K562 (cell line): Measurements from ENCODE around the gene ZNF202. TPM values are rescaled to one million over a fixed set of nuclear protein-coding genes. Genes with fewer than 3 reads are reported as not detected.

Experiments used
- ATAC-seq: fragments of 200-7000 bp; cut with Tn5 transposase; 3 replicates; pipeline ENCODE4 v1.9.1; 2020; ENCODE audit warnings: moderate library complexity
- BruUV-seq: library from RNA; stranded (reverse); fragments of 400-500 nt; replicated peaks from 2 replicates; lab custom pipeline; 2021; lab: Mats Ljungman, UMichigan
- CTCF ChIA-PET: fragments of 300-600 bp; formaldehyde crosslinking; extraction: SDS; loops from one replicate; lab custom pipeline; 2021; ENCODE audit warnings: low intra/inter-chr PET ratio; lab: Yijun Ruan, JAX
- POLR2A ChIA-PET: fragments of 300-600, 350-650 bp; sonication (Branson Sonifier 250); formaldehyde crosslinking; extraction: SDS; loops from one replicate; lab custom pipeline; 2021; ENCODE audit warnings: antibody characterized with exemption, inconsistent platforms; lab: Yijun Ruan, JAX
- DNase-seq, 4 experiments: peaks; one replicate each; pipeline versions ENCODE4 v3.0.0 to v3.0.0-alpha.2; 2011 to 2018; ENCODE audit warnings: low spot score in 3 of 4, mixed read lengths in 3 of 4; ENCODE audit errors: extremely low read depth in 1 of 4
- FAIRE-seq: peaks from 2 replicates; lab custom pipeline; 2011; peaks lifted over from hg19 to GRCh38; lab: Jason Lieb, UNC
- H2AFZ ChIP-seq: 2 replicates; pipeline ENCODE4 v1.6.0; 2011; ENCODE audit warnings: low read depth, low read length, control low read depth, inconsistent platforms
- H3K27ac ChIP-seq: fragments of 200-600 bp; 3 replicates; pipeline ENCODE4 v1.8.0; 2011; ENCODE audit warnings: low read depth, mild to moderate bottlenecking, control low read depth, inconsistent platforms, low read length, moderate library complexity, mixed read lengths; ENCODE audit errors: extremely low read depth
- H3K27me3 ChIP-seq, 2 experiments: fragments of 300-600 bp in 1 of 2; 2 replicates in 1 of 2; 3 replicates in 1 of 2; pipeline versions ENCODE4 v1.6.0 to v1.8.0; 2011; ENCODE audit warnings: inconsistent platforms in 2 of 2, low read length in 2 of 2, mild to moderate bottlenecking in 1 of 2, mixed read lengths in 1 of 2, moderate library complexity in 1 of 2; ENCODE audit not compliant: control insufficient read depth in 2 of 2, insufficient read depth in 2 of 2
- H3K36me3 ChIP-seq: fragments of 300-600 bp; 3 replicates; pipeline ENCODE4 v1.8.0; 2011; ENCODE audit warnings: mild to moderate bottlenecking, low read length, inconsistent platforms; ENCODE audit not compliant: control insufficient read depth, insufficient read depth
- H3K4me1 ChIP-seq, 2 experiments: fragments of 200-600 bp in 1 of 2; replicated peaks in 1 of 2; 2 replicates in 1 of 2; 3 replicates in 1 of 2; pipeline versions ENCODE4 v1.5.1 to v1.8.0; 2011; ENCODE audit warnings: inconsistent platforms in 2 of 2, low read length in 2 of 2, mild to moderate bottlenecking in 1 of 2, mixed read lengths in 1 of 2, moderate library complexity in 1 of 2; ENCODE audit not compliant: control insufficient read depth in 2 of 2, insufficient read depth in 2 of 2
- H3K4me2 ChIP-seq: 2 replicates; pipeline ENCODE4 v1.6.1; 2011; ENCODE audit warnings: low read length, control low read depth, inconsistent platforms, mixed read lengths; ENCODE audit not compliant: insufficient read depth
- H3K4me3 ChIP-seq: fragments of 200-600 bp; sonication (generic), shearing (Covaris generic); 2 replicates; pipeline ENCODE4 v1.5.1; 2016; ENCODE audit warnings: control low read depth, inconsistent platforms
- H3K79me2 ChIP-seq: fragments of 200-600 bp; 3 replicates; pipeline ENCODE4 v1.8.0; 2011; ENCODE audit warnings: low read length, inconsistent platforms; ENCODE audit not compliant: control insufficient read depth, insufficient read depth
- H3K9ac ChIP-seq, 2 experiments: 2 replicates each; pipeline versions ENCODE4 v1.6.0 to v1.6.1; 2011; ENCODE audit warnings: low read depth in 2 of 2, low read length in 2 of 2, control low read depth in 1 of 2, inconsistent platforms in 1 of 2, mild to moderate bottlenecking in 1 of 2, mixed read lengths in 1 of 2; ENCODE audit not compliant: insufficient read depth in 1 of 2
- H3K9me1 ChIP-seq: one replicate; pipeline ENCODE4 v1.6.0; 2011; ENCODE audit warnings: inconsistent platforms, mild to moderate bottlenecking, low read length, moderate library complexity; ENCODE audit not compliant: control insufficient read depth, insufficient read depth
- H3K9me3 ChIP-seq: replicated peaks from 2 replicates; pipeline ENCODE4 v1.5.1; 2011; ENCODE audit warnings: low read depth, low read length, inconsistent platforms; ENCODE audit not compliant: control insufficient read depth, insufficient read depth
- H4K20me1 ChIP-seq: replicated peaks from 2 replicates; pipeline ENCODE4 v1.6.1; 2011; ENCODE audit warnings: low read length, inconsistent platforms, mixed read lengths; ENCODE audit not compliant: control insufficient read depth, insufficient read depth
- CHAMP1 ChIP-seq: fragments of 450-650 bp; IDR thresholded peaks from 2 replicates; pipeline ENCODE4 v1.6.1; 2016; ENCODE audit warnings: mild to moderate bottlenecking
- SREBF2 ChIP-seq: sonication (generic); formaldehyde crosslinking; IDR thresholded peaks from 2 replicates; pipeline ENCODE4 v1.4.0; 2020; ENCODE audit warnings: mild to moderate bottlenecking, missing genetic modification reagents
- TAF15 ChIP-seq: fragments of 200-400 bp; formaldehyde crosslinking; IDR thresholded peaks from 2 replicates; pipeline ENCODE4 v1.6.1; 2017; ENCODE audit warnings: mild to moderate bottlenecking, low read depth, low read length, moderate library complexity
- ZNF668 ChIP-seq: fragments of 250-450 bp; sonication (Bioruptor Pico); IDR thresholded peaks from 2 replicates; pipeline ENCODE4 v1.8.0; 2022; ENCODE audit warnings: mild to moderate bottlenecking, inconsistent platforms
- ZNF764 ChIP-seq: fragments of 250-450 bp; sonication (Bioruptor Pico); IDR thresholded peaks from 2 replicates; pipeline ENCODE4 v1.4.0; 2020; ENCODE audit warnings: low read depth, mild to moderate bottlenecking, moderate library complexity
- WGBS: fragments of 100-300 bp; shearing (Covaris generic); methylation state at CpG from one replicate; pipeline ENCODE4 v1.1.6; 2016; ENCODE audit warnings: low coverage, mixed read lengths; ENCODE audit not compliant: insufficient coverage; ENCODE audit errors: missing lambda C conversion rate; 5-methylcytosine and 5-hydroxymethylcytosine counted together
- in situ Hi-C: fragments of 300-500 bp; cut with MboI; formaldehyde crosslinking; loops from 4 replicates; pipeline ENCODE4 v1.15.0; 2018; ENCODE audit warnings: inconsistent platforms, mixed read lengths
- intact Hi-C: fragments of 100-400 bp; cut with micrococcal nuclease; formaldehyde crosslinking; loops from 2 replicates; pipeline ENCODE4 v1.14.2; 2022
- polyA plus RNA-seq, 8 experiments: library from polyadenylated mRNA; depleted of rRNA in 4 of 8; stranded (reverse) in 5 of 8; unstranded in 3 of 8; fragments of >200 nt; fragmentation: Nextera tagmentation in 2 of 8; fragmentation: Illumina TruSeq in 1 of 8; extraction: Ambion mirVana in 2 of 8; extraction: Trizol in 1 of 8; gene quantifications; 2 replicates each; pipeline versions ENCODE4 v1.2.1 to v1.2.3, GENCODE V29; 2011 to 2014; ENCODE audit warnings: inconsistent platforms in 1 of 8, missing spikeins in 1 of 8
- total RNA-seq, 7 experiments: library from RNA; depleted of rRNA in 6 of 7; stranded (reverse); fragments of >200 nt in 6 of 7; fragmentation: Illumina TruSeq in 2 of 7; extraction: Trizol in 2 of 7; gene quantifications; 2 replicates each; pipeline versions ENCODE4 v1.2.1 to v1.2.3, GENCODE V29; 2011 to 2021; ENCODE audit warnings: low replicate concordance in 1 of 7
- TF ChIP-seq, protein P1 (sequence below): sonication (generic); formaldehyde crosslinking; IDR thresholded peaks from 2 replicates; pipeline ENCODE4 v1.4.0; 2020; ENCODE audit warnings: mild to moderate bottlenecking, missing genetic modification reagents

Gene ZNF202
- total and polyA plus RNA-seq, 9 of the 15 experiments (the other 6 are each of a cell fraction or from before 2014, with no cell fraction given): 2.3 to 18.7 (median 12.7) TPM

GRCh38 chr11:123683428-123684170, 57.9 kb downstream of the ZNF202 start:
- WGBS: 0% methylated on average over 8 of the region's 8 CpGs
- H3K4me3 ChIP-seq: no peak overlapping the region
- no peak for TF ChIP-seq TAF15
- no peak for TF ChIP-seq SREBF2
- TF ChIP-seq, protein P1, sequence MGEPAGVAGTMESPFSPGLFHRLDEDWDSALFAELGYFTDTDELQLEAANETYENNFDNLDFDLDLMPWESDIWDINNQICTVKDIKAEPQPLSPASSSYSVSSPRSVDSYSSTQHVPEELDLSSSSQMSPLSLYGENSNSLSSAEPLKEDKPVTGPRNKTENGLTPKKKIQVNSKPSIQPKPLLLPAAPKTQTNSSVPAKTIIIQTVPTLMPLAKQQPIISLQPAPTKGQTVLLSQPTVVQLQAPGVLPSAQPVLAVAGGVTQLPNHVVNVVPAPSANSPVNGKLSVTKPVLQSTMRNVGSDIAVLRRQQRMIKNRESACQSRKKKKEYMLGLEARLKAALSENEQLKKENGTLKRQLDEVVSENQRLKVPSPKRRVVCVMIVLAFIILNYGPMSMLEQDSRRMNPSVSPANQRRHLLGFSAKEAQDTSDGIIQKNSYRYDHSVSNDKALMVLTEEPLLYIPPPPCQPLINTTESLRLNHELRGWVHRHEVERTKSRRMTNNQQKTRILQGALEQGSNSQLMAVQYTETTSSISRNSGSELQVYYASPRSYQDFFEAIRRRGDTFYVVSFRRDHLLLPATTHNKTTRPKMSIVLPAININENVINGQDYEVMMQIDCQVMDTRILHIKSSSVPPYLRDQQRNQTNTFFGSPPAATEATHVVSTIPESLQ: no peak
- TF ChIP-seq CHAMP1: no peak
- TF ChIP-seq ZNF764 (CRISPR knock-in tag): no peak
- TF ChIP-seq ZNF668 (CRISPR knock-in tag): no peak
- ChIA-PET POLR2A (interaction anchor here (0.6 kb wide), 1 partner anchor 25 kb away, joined by 3 read pairs; no protein-coding TSS in a partner anchor), CTCF (no interaction called here)
- H3K79me2 ChIP-seq: no peaks in the 10 kb centered on the region
- no peaks in the 10 kb centered on the region for H3K4me1 ChIP-seq
- H3K27ac ChIP-seq: no peak overlapping the region
- in situ Hi-C loops: no loop called here
- peaks cover 0 to 4% of the 10 kb centered on the region in 2 experiments; a peak in 2 of 5 replicates for H3K27me3 ChIP-seq
- BruUV-seq: no TSS peak
- DNase-seq: no peak
- intact Hi-C loops: no loop called here
- H2AFZ ChIP-seq: no peak overlapping the region
- no peaks in the 10 kb centered on the region for H3K9me3 ChIP-seq
- H3K9ac ChIP-seq: no peak overlapping the region
- no peak for ATAC-seq
- no peaks in the 10 kb centered on the region for H3K36me3 ChIP-seq
- no peak overlapping the region for H3K4me2 ChIP-seq
- H3K9me1 ChIP-seq: no peaks in the 10 kb centered on the region
- no peaks in the 10 kb centered on the region for H4K20me1 ChIP-seq
- FAIRE-seq: no peak
